Activated T-cell treated with anti-CD3 and anti-CD28 coated beads for 1 hour (primary cell): ENCODE measurements around the gene IGLL1.
"Not testable (repeated sequence)": the region's sequence is repeated elsewhere in the genome, so short reads cannot be mapped to it uniquely, and the experiment has no call there.

Experiments
- DNase-seq: peaks from one replicate; pipeline ENCODE4 v3.0.0-alpha.2; 2020; ENCODE audit warnings: low read depth

IGLL1 gene

DNA sequence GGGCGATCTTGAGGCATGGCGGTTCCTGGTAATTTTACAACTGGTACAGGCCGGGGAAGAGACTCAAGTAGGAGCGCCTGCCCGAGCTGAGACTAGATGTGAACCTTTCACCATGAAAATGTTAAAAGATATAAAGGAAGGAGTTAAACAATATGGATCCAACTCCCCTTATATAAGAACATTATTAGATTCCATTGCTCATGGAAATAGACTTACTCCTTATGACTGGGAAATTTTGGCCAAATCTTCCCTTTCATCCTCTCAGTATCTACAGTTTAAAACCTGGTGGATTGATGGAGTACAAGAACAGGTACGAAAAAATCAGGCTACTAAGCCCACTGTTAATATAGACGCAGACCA is 40.3 kb downstream of the IGLL1 start:
- DNase-seq = not testable (repeated sequence)

DNA sequence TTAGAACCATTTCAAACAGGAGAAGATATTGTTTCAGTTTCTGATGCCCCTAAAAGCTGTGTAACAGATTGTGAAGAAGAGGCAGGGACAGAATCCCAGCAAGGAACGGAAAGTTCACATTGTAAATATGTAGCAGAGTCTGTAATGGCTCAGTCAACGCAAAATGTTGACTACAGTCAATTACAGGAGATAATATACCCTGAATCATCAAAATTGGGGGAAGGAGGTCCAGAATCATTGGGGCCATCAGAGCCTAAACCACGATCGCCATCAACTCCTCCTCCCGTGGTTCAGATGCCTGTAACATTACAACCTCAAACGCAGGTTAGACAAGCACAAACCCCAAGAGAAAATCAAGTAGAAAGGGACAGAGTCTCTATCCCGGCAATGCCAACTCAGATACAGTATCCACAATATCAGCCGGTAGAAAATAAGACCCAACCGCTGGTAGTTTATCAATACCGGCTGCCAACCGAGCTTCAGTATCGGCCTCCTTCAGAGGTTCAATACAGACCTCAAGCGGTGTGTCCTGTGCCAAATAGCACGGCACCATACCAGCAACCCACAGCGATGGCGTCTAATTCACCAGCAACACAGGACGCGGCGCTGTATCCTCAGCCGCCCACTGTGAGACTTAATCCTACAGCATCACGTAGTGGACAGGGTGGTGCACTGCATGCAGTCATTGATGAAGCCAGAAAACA is 40.8 kb downstream of the IGLL1 start:
- peak; percentile 58 for DNase-seq

DNA sequence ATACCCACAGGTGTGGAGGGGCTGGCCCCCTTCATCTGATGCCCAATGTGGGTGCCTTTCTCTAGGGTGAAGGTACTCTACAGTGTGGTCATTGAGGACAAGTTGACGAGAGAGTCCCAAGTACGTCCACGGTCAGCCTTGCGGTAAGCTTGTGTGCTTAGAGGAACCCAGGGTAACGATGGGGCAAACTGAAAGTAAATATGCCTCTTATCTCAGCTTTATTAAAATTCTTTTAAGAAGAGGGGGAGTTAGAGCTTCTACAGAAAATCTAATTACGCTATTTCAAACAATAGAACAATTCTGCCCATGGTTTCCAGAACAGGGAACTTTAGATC is 41.4 kb downstream of the IGLL1 start:
- DNase-seq = not testable (repeated sequence)

DNA sequence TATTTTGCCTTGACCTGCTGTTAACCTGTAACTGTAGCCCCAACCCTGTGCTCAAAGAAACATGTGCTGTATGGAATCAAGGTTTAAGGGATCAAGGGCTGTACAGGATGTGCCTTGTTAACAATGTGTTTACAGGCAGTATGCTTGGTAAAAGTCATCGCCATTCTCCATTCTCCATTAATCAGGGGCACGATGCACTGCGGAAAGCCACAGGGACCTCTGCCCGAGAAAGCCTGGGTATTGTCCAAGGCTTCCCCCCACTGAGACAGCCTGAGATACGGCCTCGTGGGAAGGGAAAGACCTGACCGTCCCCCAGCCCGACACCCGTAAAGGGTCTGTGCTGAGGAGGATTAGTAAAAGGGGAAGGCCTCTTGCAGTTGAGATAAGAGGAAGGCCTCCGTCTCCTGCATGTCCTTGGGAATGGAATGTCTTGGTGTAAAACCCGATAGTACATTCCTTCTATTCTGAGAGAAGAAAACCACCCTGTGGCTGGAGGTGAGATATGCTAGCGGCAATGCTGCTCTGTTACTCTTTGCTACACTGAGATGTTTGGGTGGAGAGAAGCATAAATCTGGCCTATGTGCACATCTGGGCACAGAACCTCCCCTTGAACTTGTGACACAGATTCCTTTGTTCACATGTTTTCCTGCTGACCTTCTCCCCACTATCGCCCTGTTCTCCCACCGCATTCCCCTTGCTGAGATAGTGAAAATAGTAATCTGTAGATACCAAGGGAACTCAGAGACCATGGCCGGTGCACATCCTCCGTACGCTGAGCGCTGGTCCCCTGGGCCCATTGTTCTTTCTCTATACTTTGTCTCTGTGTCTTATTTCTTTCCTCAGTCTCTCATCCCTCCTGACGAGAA is 42.0 kb downstream of the IGLL1 start:
- DNase-seq = not testable (repeated sequence)

DNA sequence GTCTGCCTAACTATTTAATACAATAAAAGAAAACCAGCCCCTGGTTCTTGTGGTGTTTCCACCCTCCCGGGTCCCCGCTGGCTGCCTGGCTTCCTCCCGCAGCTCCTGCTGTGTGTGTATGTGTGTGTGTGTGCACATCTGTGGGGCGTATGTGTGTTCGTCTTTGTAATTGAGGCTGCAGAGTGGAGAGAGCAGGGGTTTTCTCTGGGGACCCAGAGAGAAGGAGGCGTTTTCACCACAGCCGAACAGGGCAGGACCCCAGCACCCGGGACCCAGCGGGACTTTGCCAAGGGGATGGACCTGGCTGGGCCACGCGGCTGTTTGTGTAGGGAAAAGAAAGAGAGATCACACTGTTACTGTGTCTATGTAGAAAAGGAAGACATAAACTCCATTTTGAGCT is 42.7 kb downstream of the IGLL1 start:
- no peak for DNase-seq

DNA sequence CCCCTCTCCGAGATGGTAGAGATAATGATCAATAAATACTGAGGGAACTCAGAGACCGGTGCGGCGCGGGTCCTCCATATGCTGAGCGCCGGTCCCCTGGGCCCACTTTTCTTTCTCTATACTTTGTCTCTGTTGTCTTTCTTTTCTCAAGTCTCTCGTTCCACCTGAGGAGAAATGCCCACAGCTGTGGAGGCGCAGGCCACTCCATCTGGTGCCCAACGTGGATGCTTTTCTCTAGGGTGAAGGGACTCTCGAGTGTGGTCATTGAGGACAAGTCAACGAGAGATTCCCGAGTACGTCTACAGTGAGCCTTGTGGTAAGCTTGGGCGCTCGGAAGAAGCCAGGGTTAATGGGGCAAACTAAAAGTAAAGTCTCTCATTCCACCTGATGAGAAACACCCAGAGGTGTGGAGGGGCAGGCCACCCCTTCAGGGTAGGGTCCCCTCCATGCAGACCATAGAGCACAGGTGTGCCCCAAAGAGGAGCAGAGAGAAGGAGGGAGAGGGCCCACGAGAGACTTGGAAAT is 43.2 kb downstream of the IGLL1 start:
- DNase-seq = no peak

DNA sequence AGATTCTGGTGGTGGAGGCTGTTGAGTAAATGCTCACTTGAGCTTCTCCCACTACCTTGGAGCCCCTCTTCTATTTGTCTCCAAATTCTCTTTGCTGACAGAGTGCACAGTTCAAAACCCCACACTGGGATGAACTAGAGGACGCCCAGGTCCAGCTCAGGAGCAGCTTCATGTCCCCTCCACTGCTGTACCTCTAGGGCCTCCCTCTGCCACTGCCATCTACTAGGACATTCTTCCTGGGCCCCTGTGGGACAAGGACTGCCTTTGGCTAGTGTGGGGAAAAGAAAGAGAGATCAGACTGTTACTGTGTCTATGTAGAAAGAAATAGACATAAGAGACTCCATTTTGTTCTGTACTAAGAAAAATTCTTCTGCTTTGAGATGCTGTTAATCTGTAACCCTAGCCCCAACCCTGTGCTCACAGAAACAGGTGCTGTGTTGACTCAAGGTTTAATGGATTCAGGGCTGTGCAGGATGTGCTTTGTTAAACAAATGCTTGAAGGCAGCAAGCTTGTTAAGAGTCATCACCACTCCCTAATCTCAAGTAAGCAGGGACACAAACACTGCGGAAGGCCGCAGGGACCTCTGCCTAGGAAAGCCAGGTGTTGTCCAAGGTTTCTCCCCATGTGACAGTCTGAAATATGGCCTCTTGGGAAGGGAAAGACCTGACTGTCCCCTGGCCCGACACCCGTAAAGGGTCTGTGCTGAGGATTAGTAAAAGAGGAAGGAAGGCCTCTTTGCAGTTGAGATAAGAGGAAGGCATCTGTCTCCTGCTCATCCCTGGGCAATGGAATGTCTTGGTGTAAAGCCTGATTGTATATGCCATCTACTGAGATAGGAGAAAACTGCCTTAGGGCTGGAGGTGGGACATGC is 44.1 kb downstream of the IGLL1 start:
- DNase-seq = not testable (repeated sequence)

DNA sequence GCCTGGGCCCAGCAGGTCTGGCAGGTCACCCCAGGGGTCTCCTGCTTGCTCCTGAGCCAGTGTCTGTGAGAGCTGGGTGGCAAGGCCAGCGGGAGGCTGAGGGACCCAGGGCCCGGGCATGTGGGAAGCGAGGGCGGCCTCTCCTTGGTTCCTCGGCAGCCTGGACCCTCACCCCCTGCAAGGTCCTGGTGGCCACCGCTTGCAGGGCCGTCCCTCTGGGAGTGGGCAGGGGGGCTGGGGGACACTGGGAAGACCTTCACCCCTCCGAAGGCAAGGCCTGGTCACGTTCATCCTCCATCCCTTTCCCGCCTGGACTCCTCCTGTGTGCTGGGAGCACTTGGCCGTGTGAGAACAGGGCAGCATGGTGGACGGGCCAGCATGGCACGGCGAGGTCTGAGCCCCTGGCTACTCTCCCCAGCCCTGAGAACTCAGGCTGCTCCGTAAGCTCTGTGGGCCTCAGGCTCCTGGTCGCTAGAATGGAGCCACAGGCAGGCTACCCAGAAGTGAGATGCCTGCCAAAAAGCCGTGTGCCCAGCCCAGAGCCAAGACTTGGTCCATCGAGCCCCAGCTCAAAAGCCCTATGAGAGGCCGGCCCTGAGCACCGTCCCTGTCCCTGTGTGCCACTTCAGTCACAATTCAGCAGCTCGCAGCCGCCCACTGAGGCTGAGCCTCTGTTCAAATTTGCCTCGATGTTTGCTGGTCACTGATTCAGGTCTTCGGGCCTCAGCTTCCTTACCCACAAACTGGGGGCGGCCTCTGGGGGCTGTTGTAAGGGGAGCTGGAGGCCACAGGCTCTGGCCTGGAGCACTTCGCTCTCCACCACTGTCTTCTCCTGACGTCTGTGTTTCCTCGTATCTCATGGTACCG is 45.0 kb downstream of the IGLL1 start:
- no peak for DNase-seq

DNA sequence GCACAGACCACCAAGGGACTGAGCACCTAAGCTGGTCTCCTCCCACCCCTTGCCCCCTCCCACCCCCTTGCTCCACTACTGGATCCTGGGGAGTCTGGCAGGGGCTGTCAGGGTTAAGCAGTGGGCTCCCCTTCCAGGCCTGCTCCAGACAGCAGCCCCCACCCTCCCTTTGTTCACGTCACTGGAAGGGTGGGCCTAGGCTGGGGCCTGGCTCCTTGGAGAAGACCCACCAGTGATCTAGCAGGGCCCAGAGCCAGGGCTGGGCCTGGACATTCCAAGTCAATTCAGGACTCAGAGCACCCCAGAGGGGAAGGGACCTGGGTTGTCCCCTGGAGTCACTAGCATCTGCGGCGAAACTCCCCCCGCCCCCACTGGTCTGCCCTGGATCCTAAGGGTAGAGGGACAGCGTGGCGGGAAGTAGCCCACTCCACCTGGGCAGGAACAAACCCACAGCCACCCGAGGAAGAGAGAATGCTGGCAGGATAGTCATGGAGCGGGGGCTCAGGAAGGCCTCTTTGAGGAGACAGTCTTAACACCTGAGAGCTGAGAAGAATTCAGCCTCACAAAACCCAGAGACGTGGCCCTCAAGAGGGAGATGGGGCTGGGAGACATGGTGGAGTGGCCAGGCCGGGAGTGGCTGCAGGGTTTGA is 45.8 kb downstream of the IGLL1 start:
- no peak for DNase-seq

DNA sequence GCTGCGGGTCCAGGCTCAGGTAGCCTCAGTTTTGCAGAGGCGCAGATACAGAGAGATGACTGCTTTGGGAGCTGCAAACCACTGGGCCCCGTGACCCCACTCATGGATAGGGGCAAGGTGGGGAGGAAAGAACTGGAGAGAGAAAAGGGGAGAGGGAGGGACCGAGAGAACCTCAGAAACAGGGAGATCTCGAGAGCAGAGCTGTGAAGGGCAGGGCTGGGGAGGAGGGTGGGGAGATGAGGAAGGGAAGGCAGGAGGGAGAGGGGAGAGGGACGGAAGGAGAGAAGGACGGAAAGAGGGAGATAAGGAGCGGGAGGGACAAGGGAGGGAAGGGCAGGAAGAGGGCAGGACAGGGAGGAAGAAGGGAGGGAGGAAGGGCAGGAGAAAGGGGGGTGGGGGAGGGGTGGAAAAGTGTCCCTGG is 46.3 kb downstream of the IGLL1 start:
- DNase-seq = no peak

DNA sequence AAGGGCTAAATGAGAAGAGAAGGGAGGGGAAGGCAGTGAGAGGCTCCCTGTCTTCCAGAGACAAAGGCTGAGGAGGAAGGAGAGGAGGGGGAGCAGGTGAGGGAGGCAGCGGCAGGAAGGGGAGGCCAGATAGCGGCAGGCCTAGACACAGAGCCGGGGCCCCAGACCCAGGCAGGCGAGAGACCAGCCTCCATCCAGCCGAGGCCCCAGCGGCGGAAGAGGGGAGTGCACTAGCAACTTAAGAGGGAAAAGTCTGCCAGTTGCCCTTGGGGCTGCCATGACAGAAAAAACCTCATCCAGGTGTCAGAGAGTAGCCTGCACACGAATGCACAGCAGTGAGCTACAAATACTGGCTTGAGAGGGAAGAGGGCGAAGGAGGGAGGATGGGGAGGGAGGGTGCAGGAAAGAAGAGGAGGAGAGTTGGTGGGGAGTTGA is 46.7 kb downstream of the IGLL1 start:
- no peak for DNase-seq

DNA sequence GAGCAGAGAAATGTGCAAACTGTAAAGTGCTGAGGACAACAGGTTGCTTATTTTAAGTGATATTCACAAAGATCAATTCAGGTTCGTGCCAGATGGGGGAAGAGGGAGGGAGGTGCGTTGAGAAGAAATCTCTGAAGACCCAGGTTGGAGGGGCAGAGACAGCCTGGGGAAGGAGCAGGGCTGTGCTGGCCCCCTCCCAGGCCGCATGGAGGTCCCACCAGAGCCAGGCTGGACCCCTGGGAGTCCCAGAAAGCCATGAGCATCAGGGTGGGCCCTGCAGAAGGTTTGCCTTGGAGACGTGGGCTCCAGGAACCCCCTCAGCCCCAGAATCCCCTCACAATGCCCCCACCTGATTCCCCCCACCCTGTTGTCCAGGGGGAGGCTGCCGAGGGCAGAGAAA is 47.4 kb downstream of the IGLL1 start:
- no peak for DNase-seq

DNA sequence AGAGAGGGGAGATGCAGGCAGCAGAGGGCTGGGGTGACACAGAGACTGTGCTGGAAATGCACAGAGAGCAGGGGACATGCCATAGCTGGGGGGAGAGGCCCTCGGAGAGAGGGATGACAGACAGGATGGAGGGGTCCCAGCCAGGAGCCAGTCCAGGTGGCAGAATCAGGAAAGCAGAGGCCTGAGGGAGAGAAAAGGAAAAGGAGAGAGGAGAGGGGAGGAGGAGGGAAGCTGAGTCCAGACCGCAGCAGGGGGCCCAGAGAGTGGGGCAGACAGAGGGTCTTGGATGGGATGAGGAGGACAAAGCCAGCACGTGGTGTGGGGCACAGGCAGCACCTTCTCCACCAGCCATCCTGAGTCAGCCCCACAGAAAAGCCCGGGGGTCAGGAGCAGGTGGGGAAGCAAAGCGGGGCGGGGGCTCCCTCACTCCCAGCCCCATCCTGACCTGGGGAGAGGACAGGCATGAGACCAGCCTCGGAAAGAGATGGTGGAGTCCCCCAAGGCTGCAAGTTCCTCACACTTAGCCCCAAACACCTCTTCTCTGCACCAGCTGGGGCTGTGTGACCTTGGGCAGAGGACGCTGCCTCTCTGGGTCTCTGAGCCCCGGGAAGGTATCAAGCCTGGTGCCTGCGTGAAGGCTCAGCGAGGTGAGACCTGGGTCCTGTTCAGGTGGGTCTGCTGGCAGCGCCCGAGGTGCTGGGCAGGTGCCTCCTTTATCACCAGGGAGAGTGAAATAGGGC is 48.0 kb downstream of the IGLL1 start:
- no peak for DNase-seq

DNA sequence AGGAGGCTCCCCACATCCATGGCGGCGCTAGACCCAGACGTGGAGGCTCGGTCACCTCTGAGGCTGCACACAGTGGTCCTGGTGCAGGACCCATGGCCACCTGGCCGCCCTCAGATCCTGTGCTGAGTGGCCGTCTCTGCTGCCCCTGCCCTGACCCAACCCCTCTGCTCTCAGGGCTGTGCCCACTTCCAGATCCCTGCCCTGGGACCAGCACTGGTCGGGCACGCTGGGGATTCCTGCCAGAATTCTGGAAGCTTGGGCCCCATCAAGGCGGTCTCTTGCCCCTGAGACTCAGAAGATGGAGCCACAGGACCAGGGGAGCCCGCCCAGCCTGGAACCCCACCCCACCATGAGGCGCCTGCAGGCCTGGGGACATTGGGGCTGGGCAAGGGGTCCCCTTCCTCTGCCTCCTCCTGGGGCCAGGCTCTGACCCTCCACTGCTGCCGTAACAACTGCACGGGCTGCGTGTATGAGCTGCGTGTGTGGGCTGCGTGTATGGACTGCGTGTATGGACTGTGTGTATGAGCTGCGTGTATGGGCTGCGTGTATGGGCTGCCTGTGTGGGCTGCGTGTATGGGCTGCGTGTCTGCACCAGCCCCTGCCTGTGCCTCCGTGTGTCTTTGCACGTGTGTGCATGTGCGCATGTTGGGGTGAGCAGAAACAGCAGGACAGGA is 48.7 kb downstream of the IGLL1 start:
- DNase-seq = no peak

DNA sequence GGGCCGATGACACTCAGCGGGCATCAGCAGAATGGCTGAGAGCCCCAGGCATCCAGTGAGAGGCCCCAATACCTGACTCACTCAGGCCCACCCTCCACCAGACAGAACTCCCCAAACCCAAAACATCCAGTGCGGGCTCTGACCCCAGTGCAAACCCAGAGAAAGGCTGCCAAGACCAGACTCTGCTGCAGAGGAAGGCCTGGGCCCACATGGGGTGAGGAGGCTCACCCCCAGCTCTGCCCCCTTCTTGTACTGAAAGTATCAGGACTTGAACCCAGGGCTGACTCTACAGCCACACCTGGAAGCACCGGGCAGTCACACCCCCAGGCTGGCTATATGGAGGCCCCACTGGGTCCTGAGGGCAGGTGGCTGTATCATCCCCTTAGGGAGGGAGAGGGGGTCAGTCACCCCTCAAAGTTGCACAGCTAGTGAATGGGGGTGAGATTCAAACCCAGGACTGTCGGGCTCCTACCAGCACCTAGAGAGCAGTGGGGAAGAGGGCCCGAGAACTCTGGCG is 49.3 kb downstream of the IGLL1 start:
- no peak for DNase-seq

DNA sequence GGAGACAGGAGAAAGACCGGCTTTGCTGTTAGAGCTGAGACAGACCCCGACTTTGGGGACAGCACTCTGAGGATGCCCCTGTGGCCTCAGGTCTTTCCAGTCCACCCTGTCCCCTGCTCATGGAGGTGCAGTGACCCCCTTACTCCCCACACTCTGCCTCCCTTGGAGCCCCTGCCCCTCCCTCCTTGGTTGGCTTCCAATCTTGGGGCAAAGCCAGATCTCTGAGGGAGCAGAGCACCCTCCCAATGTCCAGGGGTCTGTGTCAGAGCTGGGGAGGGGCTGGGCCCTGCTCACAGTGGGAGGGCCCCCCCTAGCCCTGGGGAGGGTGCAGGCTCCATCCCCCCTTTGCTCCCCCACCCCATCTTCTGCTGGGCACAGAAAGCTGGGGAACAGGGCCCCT is 50.0 kb downstream of the IGLL1 start:
- no peak for DNase-seq

DNA sequence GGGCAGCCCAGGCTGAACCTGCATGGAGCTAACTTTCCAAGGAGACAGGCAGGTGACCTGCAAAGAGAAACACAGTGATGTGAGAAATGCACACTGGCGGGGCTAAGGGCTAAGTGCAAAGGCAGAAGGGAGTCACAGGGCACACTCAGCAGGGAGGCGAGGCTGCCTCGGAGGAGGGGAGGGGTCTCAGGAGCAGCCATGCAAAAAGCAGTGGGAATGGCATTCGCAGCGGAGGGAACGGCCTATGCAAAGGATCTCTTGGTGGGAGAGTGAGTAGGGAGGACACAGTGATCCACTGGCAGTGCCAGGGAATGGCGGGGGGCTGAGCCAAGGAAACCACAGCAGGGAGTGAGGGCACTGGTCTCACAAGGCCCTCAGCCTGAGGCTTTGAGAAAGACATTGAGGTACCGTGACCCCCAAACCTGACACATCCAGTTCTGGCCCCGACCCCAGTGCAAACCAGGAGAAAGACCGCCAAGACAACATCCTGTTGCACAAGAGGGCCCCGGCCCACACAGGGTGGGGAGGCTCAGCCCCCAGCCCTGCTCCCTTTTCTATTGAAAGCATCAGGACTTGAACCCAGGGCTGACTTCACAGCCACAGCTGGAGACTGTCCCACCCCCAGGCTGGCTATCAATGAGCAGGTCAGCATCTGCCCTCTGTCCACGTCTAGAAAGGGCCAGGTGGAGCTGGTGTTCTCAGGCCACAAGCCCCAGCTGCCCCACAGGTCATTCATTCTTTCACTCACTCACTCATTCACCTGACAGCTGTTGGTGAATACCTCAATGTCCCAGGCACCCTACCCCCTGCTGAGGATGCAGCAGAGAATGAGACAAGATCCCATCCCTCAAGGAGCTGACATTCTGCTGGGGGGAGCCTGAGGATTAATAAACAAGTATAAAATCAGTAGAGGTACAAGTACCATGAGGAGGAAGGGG is 50.7 kb downstream of the IGLL1 start:
- no peak for DNase-seq
